AG09309 (cell line): ENCODE data around the gene FOXE1.

Experiments
- DNase-seq: peaks from one replicate; pipeline ENCODE4 v3.0.0-alpha.2; 2010; ENCODE audit warnings: low read depth
- H3K4me3 ChIP-seq: 2 replicates; pipeline ENCODE4 v1.5.1; 2011; ENCODE audit warnings: mild to moderate bottlenecking, low read depth, low read length, moderate library complexity; ENCODE audit not compliant: control insufficient read depth
- CTCF ChIP-seq: IDR thresholded peaks from 2 replicates; pipeline ENCODE4 v1.5.1; 2011; ENCODE audit warnings: mild to moderate bottlenecking, low read depth, low read length, inconsistent platforms; ENCODE audit not compliant: insufficient read depth, control insufficient read depth; ENCODE audit errors: missing control alignments

Gene FOXE1

DNA sequence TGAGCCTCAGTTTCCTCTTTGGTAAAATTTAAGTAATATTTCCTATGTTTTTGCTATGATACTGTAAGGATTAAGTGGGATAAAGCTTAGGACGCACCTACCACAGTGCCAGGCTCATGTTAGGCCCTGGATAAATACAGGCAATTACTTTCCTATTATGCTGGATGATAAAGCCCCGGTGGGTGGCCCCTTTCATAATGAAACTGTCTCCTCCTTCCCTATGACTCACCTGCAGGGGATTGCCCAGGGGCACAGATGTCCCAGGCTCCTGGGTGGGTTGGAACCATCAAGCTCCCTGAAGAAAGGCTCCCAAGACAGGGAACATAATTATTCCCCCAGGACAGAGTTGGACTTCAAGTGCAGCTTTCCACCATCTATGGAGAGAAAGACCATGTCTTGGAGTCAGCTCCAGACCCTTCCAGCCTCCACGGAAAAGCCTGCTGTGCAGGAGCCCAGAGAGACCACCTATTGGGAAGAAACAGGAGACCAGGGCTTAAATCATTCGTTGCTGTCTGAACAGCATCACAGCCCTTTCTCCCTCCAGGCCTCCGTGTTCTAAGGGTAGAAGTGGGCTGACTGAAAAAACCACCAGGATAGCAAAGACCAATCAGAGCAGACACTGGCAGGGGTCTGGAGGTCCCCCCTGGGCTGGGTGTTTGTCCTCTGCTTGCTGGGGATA lies 43.2 kb upstream of the FOXE1 start:
- DNase-seq, result no peak
- no peak for TF ChIP-seq CTCF
- no peak overlapping the region for H3K4me3 ChIP-seq

GRCh38 chr9:97811533-97812246 lies 41.3 kb upstream of the FOXE1 start:
- DNase-seq, result no peak
- no peak for TF ChIP-seq CTCF
- no peak overlapping the region for H3K4me3 ChIP-seq

DNA sequence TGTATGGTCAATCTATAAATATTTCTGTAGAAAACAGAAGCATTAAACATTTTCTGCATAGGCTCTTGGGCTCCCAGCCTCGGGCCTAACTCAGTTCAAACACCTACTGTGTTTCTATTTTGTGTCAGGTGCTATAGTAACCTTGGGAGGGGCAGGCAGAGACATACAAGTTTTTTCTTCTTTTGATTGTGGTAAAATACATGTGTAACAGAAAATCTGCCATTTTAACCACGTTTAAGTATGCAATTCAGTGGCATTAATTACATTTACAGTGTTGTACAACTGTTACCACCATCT lies 40.8 kb upstream of the FOXE1 start:
- no peak for DNase-seq
- H3K4me3 ChIP-seq, result no peak overlapping the region
- no peak for TF ChIP-seq CTCF

DNA sequence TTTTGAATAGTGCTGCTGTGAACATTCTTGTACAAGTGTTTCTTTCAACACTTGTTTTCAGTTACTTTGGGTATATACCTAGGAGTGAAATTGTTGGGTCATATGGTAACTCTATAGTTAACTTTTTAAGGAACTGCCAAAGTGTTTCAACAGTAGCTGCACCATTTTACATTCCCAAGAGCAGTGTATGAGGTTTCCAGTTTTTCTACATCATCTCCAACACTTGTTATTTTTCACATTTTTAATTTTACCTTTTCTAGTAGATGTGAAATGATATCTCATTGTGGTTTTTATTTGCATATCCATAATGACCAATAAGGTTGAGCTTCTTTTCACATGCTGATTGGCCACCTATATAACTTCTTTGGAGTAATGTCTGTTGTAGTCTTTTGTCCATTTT lies 40.0 kb upstream of the FOXE1 start:
- no peak overlapping the region for H3K4me3 ChIP-seq
- no peak for DNase-seq
- TF ChIP-seq CTCF, result no peak

GRCh38 chr9:97819735-97820134 lies 33.3 kb upstream of the FOXE1 start:
- no peak for DNase-seq
- no peak overlapping the region for H3K4me3 ChIP-seq
- TF ChIP-seq CTCF, result no peak

DNA sequence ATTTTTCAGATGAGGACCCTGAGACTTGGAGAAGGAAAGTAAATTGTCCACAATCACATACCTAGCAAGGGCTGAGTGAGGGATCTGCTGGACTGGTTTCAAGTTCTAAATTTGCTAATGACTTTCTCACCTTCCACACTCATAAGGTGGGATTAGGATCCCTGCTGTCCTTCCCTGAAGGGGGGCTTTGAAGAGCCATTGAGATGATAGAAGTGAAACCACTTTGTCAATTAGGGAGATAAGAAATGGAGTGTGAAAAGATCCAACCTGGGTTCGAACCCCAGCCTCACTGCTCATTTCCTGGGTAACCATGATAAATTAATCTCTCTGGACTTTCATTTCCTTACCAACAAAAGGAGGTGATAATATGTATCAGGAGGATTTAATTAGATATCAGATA lies 32.7 kb upstream of the FOXE1 start:
- H3K4me3 ChIP-seq, result no peak overlapping the region
- DNase-seq, result no peak
- no peak for TF ChIP-seq CTCF
